GM10248 (cell line): ENCODE data around the gene CYP4F11.
"Not testable (repeated sequence)": the region's sequence is repeated elsewhere in the genome, so short reads cannot be mapped to it uniquely, and the experiment has no call there.

Source experiments
- CTCF ChIA-PET: fragments of 300-600 bp; sonication (Branson Sonifier 250); formaldehyde crosslinking; extraction: SDS; loops from one replicate; lab custom pipeline; 2021; ENCODE audit warnings: antibody characterized with exemption; lab: Yijun Ruan, JAX
- POLR2A ChIA-PET: fragments of 350-650 bp; sonication (Branson Sonifier 250); formaldehyde crosslinking; extraction: SDS; loops from one replicate; lab custom pipeline; 2020; ENCODE audit warnings: antibody characterized with exemption; lab: Yijun Ruan, JAX
- DNase-seq: peaks from one replicate; pipeline ENCODE4 v3.0.0; 2012; ENCODE audit errors: extremely low spot score
- TF ChIP-seq, protein P1 (sequence below): IDR thresholded peaks from 2 replicates; pipeline ENCODE4 v1.5.1; 2012; ENCODE audit warnings: mild to moderate bottlenecking, low read depth; ENCODE audit errors: extremely low read depth, missing control alignments, control extremely low read depth

Gene CYP4F11

DNA sequence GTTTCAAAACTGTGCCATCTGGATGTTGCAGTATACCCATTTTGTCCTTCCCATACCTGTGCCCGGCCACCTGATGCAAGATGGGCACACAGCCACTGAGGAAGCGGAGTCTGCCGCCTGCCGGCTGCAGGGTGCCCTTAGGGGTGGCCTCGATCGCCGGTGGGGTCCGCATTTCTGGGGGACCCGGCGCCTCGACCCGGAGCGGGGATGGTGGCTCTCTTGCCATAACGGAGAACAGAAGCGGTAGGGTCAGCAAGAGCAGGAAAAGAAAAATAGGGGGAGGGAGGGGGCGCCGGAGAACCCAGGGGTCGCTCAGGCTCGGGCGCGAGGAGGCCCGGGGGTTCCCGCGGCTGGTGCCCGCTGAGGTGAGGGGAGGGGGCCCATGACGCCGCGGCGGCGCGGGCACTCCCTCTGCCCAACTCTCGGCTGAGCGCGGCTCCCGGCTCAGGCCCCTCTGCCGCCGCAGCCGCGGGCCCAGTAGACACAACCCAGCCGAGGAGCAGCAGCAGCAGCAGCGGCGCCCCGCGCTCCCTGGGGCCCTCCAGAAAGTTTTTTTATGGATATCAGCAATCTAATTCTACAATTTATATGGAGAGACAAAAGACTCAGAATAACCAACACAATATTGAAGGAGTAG, 22.6 kb downstream of the CYP4F11 start:
- TF ChIP-seq, protein P1, sequence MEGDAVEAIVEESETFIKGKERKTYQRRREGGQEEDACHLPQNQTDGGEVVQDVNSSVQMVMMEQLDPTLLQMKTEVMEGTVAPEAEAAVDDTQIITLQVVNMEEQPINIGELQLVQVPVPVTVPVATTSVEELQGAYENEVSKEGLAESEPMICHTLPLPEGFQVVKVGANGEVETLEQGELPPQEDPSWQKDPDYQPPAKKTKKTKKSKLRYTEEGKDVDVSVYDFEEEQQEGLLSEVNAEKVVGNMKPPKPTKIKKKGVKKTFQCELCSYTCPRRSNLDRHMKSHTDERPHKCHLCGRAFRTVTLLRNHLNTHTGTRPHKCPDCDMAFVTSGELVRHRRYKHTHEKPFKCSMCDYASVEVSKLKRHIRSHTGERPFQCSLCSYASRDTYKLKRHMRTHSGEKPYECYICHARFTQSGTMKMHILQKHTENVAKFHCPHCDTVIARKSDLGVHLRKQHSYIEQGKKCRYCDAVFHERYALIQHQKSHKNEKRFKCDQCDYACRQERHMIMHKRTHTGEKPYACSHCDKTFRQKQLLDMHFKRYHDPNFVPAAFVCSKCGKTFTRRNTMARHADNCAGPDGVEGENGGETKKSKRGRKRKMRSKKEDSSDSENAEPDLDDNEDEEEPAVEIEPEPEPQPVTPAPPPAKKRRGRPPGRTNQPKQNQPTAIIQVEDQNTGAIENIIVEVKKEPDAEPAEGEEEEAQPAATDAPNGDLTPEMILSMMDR: no peak
- no peak for DNase-seq
- ChIA-PET POLR2A (no interaction called here), CTCF (no interaction called here)

DNA sequence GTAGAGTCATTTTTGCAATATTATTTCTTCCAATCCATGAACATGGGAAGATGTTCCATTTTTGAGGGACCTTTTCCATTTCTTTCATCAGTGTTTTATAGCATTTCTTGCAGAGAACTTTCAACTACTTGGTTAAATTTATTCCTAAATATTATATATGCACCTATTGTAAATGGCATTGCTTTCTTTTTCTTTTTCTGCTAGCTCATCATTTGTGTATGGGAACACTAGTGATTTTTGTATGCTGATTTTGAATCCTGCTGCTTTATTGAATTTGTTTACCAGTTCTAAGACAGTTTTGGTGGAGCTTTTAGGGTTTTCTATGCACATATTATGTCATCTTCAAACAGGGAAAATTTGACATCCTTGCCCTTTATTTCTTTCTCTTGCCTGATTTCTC, 29.3 kb downstream of the CYP4F11 start:
- TF ChIP-seq, protein P1: no peak
- DNase-seq: no peak
- POLR2A ChIA-PET: no interaction called here
- CTCF ChIA-PET: no interaction called here

DNA sequence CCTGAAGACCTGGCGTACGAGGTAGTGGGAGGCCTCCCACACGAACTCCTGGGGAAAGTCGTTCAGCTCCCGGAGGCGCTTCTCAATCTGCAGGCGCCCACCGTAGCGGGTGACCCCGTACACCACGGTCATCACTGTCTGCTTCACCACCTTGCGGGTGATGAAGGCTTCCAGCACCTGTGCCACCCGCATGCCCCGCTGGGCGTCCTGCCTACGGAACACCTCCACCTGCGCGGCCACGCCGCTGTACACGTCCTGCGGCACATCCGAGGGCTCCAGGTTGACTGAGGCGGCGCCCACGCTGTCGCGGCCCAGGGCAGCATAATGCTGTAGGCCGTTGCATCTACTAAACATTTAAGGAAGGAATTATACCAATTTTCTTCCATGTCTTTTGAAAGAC, 31.4 kb downstream of the CYP4F11 start:
- POLR2A ChIA-PET, DNase-seq, CTCF ChIA-PET: not testable (repeated sequence)

DNA sequence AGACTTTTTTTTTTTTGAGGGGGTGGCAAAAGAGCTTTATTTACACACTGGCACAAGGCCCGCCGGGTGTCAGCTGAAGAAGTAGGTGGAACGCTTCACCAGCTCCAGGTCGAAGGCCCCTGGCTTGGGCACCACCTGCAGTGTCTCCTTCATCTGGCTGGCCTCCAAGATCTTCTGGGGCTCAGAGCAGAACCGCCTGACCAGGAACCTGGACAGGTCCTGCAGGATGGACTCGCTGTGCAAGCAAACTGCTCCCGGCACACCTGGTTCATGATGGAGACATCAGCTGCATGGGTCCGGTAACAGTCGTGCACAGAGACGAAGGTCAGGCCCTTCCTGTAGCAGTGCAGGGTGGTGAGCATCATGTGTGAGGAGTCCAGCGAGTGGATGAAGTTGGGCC, 32.1 kb downstream of the CYP4F11 start:
- CTCF ChIA-PET: no interaction called here
- TF ChIP-seq, protein P1: no peak

DNA sequence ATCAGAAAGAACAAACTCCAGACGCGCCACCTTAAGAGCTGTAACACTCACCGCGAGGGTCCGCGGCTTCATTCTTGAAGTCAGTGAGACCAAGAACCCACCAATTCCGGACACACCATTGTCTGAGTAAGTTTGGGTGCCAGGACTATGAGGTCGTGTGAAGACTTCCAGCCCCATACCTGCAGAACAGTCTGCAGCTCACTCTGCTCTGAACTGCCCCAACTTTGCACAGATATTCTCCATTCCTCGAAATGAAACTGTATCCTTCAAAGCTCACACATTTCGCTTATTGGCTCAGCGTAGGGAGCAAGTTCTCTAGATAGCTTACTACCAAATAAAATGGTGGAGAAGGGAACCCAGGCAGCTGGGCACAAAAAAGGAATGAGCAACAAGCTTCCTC, 33.8 kb downstream of the CYP4F11 start:
- DNase-seq: no peak
- CTCF ChIA-PET: no interaction called here
- POLR2A ChIA-PET: no interaction called here
- TF ChIP-seq, protein P1: no peak

More for the DNA sequence above, 32.1 kb downstream of the CYP4F11 start:
- no peak for DNase-seq
- POLR2A ChIA-PET: no interaction called here

DNA sequence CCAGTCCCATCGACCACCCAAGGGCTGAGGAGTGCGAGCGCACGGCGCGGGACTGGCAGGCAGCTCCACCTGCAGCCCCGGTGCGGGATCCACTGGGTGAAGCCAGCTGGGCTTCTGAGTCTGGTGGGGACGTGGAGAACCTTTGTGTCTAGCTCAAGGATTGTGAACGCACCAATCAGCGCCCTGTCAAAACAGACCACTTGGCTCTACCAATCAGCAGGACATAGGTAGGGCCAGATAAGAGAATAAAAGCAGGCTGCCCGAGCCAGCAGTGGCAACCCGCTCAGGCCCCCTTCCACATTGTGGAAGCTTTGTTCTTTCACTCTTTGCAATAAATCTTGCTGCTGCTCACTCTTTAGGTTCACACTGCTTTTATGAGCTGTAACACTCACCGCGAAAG, 34.3 kb downstream of the CYP4F11 start:
- CTCF ChIA-PET, POLR2A ChIA-PET, DNase-seq: not testable (repeated sequence)

DNA sequence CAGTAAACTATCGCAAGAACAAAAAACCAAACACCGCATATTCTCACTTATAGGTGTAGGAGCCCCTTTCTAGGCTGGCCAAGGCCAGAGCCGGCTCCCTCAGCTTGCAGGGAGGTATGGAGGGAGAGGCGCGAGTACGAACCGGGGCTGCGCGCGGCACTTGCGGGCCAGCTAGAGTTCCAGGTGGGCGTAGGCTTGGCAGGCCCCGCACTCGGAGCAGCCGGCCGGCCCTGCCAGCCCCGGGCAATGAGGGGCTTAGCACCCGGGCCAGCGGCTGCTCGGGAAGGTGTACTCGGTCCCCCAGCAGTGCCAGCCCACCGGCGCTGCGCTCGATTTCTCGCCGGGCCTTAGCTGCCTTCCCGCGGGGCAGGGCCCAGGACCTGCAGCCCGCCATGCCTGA, 34.8 kb downstream of the CYP4F11 start:
- DNase-seq, CTCF ChIA-PET, POLR2A ChIA-PET: not testable (repeated sequence)

DNA sequence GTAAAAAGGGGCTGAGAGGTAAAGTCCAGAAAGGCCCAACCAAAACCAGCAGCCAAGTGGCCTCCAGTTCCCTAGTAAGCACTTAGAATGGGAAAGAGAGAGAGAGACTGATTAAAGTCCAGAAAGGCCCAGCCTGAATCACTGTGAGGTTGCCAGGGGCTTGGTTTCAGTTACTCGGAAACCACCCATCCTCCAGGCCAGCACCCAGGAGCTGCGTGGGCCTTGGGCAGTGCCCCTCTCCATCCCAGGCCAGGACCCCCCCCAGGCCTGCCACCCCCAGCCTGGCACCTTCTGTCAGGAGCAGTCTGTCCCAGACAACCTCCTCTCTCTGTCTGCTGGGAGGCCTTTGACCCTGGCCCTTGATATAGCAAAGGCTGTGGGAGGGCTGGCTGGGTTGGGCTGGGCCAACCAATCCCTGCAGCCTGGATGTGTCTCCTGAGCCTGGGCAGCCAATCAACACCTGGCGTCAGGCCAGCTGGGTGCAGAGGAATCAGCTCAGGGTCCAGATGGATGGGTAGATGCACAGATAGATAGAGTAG, 36.5 kb downstream of the CYP4F11 start, which contains the start of gene CYP4F2:
TSS of gene CYP4F2 (minus strand) at position 337 of the 539 bp plus-strand sequence. CDS start 463 bp downstream, outside the sequence.
- TF ChIP-seq, protein P1: no peak
- ChIA-PET POLR2A (no interaction called here), CTCF (no interaction called here)
- no peak for DNase-seq
